Astrocyte (in vitro differentiated cells and primary cell): ENCODE results near the gene MTHFSD.

Source experiments
- EZH2 ChIP-seq: IDR thresholded peaks from 2 replicates; pipeline ENCODE4 v1.6.1; 2012; ENCODE audit warnings: mild to moderate bottlenecking, low read length, inconsistent platforms; ENCODE audit not compliant: insufficient read depth
- TF ChIP-seq, protein P1 (sequence below): IDR thresholded peaks from 2 replicates; pipeline ENCODE4 v1.5.1; 2011; ENCODE audit warnings: low read depth, mild to moderate bottlenecking, inconsistent platforms, low read length, moderate library complexity; ENCODE audit not compliant: insufficient read depth

DNA sequence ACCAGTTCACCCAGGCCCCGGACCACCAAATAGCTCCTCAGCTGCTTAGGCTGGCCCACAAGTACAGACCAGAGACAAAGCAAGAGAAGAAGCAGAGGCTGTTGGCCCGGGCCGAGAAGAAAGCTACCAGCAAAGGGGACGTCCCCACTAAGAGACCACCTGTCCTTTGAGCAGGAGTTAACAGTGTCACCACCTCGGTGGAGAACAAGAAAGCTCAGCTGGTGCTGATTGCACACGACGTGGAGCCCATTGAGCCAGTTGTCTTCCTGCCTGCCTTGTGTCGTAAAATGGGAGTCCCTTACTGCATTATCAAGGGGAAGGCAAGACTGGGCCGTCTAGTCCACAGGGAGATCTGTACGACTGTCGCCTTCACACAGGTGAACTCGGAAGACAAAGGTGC is 29.3 kb downstream of the MTHFSD start:
- TF ChIP-seq, protein P1, sequence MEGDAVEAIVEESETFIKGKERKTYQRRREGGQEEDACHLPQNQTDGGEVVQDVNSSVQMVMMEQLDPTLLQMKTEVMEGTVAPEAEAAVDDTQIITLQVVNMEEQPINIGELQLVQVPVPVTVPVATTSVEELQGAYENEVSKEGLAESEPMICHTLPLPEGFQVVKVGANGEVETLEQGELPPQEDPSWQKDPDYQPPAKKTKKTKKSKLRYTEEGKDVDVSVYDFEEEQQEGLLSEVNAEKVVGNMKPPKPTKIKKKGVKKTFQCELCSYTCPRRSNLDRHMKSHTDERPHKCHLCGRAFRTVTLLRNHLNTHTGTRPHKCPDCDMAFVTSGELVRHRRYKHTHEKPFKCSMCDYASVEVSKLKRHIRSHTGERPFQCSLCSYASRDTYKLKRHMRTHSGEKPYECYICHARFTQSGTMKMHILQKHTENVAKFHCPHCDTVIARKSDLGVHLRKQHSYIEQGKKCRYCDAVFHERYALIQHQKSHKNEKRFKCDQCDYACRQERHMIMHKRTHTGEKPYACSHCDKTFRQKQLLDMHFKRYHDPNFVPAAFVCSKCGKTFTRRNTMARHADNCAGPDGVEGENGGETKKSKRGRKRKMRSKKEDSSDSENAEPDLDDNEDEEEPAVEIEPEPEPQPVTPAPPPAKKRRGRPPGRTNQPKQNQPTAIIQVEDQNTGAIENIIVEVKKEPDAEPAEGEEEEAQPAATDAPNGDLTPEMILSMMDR, result no peak
- no peak for TF ChIP-seq EZH2
